GM12878 (cell line): Measurements from ENCODE around the gene NIPA2. TPM values are rescaled to one million over a fixed set of nuclear protein-coding genes. Genes with fewer than 3 reads are reported as not detected.

ENCODE experiments used
- ATF7 ChIP-seq: fragments of 450-650 bp; IDR thresholded peaks from 2 replicates; pipeline ENCODE4 v1.6.1; 2016; ENCODE audit warnings: low read depth, mild to moderate bottlenecking
- BCL11A ChIP-seq: IDR thresholded peaks from 2 replicates; pipeline ENCODE4 v1.6.1; 2011; ENCODE audit warnings: low read depth, low read length
- DPF2 ChIP-seq: fragments of 450-650 bp; IDR thresholded peaks from 2 replicates; pipeline ENCODE4 v1.6.1; 2017; ENCODE audit warnings: mild to moderate bottlenecking
- EZH2 ChIP-seq: IDR thresholded peaks from 2 replicates; pipeline ENCODE4 v1.6.1; 2012; ENCODE audit warnings: low read depth, mild to moderate bottlenecking, control low read depth, inconsistent platforms, low read length, borderline replicate concordance; ENCODE audit not compliant: control insufficient read depth
- IRF4 ChIP-seq: IDR thresholded peaks from 2 replicates; pipeline ENCODE4 v1.6.1; 2011; ENCODE audit warnings: low read depth, low read length
- JUNB ChIP-seq: IDR thresholded peaks from 2 replicates; pipeline ENCODE4 v1.6.1; 2016; ENCODE audit warnings: antibody characterized with exemption, mild to moderate bottlenecking
- KDM1A ChIP-seq: fragments of 200-600 bp; sonication (generic); IDR thresholded peaks from 2 replicates; pipeline ENCODE4 v1.6.1; 2016; ENCODE audit warnings: borderline replicate concordance
- NFIC ChIP-seq: IDR thresholded peaks from 2 replicates; pipeline ENCODE4 v1.6.1; 2012; ENCODE audit warnings: low read depth, mild to moderate bottlenecking, inconsistent platforms, low read length, moderate library complexity
- NR2C2 ChIP-seq: IDR thresholded peaks from 2 replicates; pipeline ENCODE4 v1.6.1; 2011; ENCODE audit warnings: borderline replicate concordance, low read depth; ENCODE audit not compliant: control insufficient read depth, insufficient read length
- NR2F1 ChIP-seq: fragments of 450-650 bp; conservative IDR thresholded peaks from 2 replicates; pipeline ENCODE4 v1.6.1; 2017; ENCODE audit warnings: mild to moderate bottlenecking
- NRF1 ChIP-seq: conservative IDR thresholded peaks from 2 replicates; pipeline ENCODE4 v1.6.1; 2011; ENCODE audit warnings: mild to moderate bottlenecking, low read depth, low read length, improper control_type of control experiment
- POLR2A ChIP-seq: IDR thresholded peaks from 2 replicates; pipeline ENCODE4 v1.6.1; 2011; ENCODE audit warnings: low read depth, mild to moderate bottlenecking, low read length
- RCOR1 ChIP-seq: conservative IDR thresholded peaks from 2 replicates; pipeline ENCODE4 v1.6.1; 2012; ENCODE audit warnings: low read depth, low read length, improper control_type of control experiment
- RELA ChIP-seq: fragments of 450-650 bp; IDR thresholded peaks from 2 replicates; pipeline ENCODE4 v1.8.0; 2014; ENCODE audit warnings: borderline replicate concordance; ENCODE audit not compliant: partially characterized antibody
- SIX5 ChIP-seq: IDR thresholded peaks from 2 replicates; pipeline ENCODE4 v1.6.1; 2011; ENCODE audit warnings: mild to moderate bottlenecking, low read depth, low read length, moderate library complexity; ENCODE audit not compliant: severe bottlenecking
- SMAD1 ChIP-seq: fragments of 450-650 bp; IDR thresholded peaks from 2 replicates; pipeline ENCODE4 v1.6.1; 2018; ENCODE audit warnings: mild to moderate bottlenecking, low read depth; ENCODE audit not compliant: partially characterized antibody
- TCF3 ChIP-seq: IDR thresholded peaks from 2 replicates; pipeline ENCODE4 v1.6.1; 2012; ENCODE audit warnings: low read depth, mild to moderate bottlenecking, low read length, borderline replicate concordance; ENCODE audit not compliant: insufficient read depth
- YY1 ChIP-seq: IDR thresholded peaks from 2 replicates; pipeline ENCODE4 v1.6.1; 2011; ENCODE audit warnings: low read depth, mild to moderate bottlenecking, low read length
- polyA plus RNA-seq, 11 experiments: library from polyadenylated mRNA; depleted of rRNA in 4 of 11; unstranded in 6 of 11; stranded (reverse) in 5 of 11; fragments of >200 nt; fragmentation: Nextera tagmentation in 4 of 11; fragmentation: Illumina TruSeq in 1 of 11; extraction: Ambion mirVana in 4 of 11; extraction: Trizol in 1 of 11; gene quantifications; 1 replicate in 1 of 11; 2 replicates in 10 of 11; pipeline versions ENCODE4 v1.2.1 to v1.2.3, GENCODE V29; 2011 to 2016; ENCODE audit warnings: inconsistent platforms in 2 of 11, missing spikeins in 2 of 11, low read depth in 1 of 11
- total RNA-seq, 4 experiments: library from RNA; depleted of rRNA in 3 of 4; stranded (reverse); fragments of >200 nt in 3 of 4; fragmentation: Illumina TruSeq in 1 of 4; extraction: Trizol in 1 of 4; gene quantifications; 2 replicates each; pipeline versions ENCODE4 v1.2.1 to v1.2.3, GENCODE V29; 2013 to 2021
- TF ChIP-seq, protein P1 (sequence below): fragments of 150-350 bp; IDR thresholded peaks from 2 replicates; pipeline ENCODE4 v1.6.1; 2016; ENCODE audit warnings: low read depth, low read length
- TF ChIP-seq, protein P2 (sequence below): fragments of 450-650 bp; IDR thresholded peaks from 2 replicates; pipeline ENCODE4 v1.6.1; 2017; ENCODE audit warnings: mild to moderate bottlenecking, moderate library complexity
- TF ChIP-seq, protein P3 (sequence below): fragments of 450-650 bp; IDR thresholded peaks from 2 replicates; pipeline ENCODE4 v1.6.1; 2014; ENCODE audit warnings: mild to moderate bottlenecking
- TF ChIP-seq, protein P4 (sequence below): IDR thresholded peaks from 2 replicates; pipeline ENCODE4 v1.6.1; 2012; ENCODE audit warnings: low read length, inconsistent platforms

Gene NIPA2
- total and polyA plus RNA-seq, 10 of the 15 experiments (the other 5 are each of a cell fraction or from before 2014, with no cell fraction given) = 24.4 to 159 (median 96.5) TPM

DNA sequence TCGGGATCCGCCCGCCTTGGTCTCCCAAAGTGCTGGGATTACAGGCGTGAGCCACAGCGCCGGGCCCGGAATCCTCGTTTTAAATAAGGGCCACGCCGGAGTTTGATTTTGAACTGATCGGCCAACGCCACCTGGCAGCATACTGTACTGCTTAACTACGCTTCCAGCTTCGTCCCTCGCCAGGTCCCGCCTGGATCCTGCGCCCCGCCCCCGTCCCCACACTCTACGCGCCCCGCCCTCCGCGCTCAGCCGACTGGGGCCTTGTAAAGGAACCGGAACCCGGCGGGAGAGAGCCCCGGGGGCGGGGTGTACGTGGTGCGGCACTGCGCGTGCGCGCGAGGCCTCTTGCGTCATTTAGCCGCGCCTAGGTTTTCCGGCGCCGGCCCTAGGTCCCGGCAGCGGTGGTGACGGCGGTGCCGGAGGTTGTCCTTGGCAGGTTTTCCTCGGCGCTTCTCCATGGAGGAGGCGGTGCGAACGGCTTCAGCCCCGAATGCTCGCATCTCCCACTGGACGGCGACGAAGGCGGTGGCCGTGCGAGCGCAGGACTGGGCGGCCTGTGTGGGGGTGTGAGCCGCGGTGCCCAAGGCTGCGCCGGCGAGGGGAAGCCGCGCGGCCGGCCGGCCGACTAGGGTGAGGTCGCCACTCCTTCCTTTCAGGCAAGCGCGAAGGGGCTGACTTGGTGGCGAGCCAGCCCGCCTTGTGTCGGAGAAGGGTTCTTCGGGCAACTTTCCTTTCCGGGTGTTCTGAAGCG is at the start of gene NIPA2 (continued):
- TF ChIP-seq, protein P1, sequence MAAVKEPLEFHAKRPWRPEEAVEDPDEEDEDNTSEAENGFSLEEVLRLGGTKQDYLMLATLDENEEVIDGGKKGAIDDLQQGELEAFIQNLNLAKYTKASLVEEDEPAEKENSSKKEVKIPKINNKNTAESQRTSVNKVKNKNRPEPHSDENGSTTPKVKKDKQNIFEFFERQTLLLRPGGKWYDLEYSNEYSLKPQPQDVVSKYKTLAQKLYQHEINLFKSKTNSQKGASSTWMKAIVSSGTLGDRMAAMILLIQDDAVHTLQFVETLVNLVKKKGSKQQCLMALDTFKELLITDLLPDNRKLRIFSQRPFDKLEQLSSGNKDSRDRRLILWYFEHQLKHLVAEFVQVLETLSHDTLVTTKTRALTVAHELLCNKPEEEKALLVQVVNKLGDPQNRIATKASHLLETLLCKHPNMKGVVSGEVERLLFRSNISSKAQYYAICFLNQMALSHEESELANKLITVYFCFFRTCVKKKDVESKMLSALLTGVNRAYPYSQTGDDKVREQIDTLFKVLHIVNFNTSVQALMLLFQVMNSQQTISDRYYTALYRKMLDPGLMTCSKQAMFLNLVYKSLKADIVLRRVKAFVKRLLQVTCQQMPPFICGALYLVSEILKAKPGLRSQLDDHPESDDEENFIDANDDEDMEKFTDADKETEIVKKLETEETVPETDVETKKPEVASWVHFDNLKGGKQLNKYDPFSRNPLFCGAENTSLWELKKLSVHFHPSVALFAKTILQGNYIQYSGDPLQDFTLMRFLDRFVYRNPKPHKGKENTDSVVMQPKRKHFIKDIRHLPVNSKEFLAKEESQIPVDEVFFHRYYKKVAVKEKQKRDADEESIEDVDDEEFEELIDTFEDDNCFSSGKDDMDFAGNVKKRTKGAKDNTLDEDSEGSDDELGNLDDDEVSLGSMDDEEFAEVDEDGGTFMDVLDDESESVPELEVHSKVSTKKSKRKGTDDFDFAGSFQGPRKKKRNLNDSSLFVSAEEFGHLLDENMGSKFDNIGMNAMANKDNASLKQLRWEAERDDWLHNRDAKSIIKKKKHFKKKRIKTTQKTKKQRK = no peak
- TF ChIP-seq SMAD1 (no peak), JUNB (no peak), POLR2A (peak; percentile 94), EZH2 (no peak), KDM1A (no peak), SIX5 (no peak), NR2C2 (no peak), NRF1 (peak; percentile 87), YY1 (peak; percentile 66), ATF7 (no peak), RELA (peak; percentile 20), DPF2 (peak; percentile 42; the same call in 1 of the 2 replicates), TCF3 (0 out of 2 replicates have a peak, but pooled peaks have one; percentile 10), NR2F1 (0 out of 2 replicates have a peak, but pooled peaks have one; percentile 15), NFIC (no peak), RCOR1 (no peak), BCL11A (no peak), IRF4 (no peak)
- TF ChIP-seq, protein P2, sequence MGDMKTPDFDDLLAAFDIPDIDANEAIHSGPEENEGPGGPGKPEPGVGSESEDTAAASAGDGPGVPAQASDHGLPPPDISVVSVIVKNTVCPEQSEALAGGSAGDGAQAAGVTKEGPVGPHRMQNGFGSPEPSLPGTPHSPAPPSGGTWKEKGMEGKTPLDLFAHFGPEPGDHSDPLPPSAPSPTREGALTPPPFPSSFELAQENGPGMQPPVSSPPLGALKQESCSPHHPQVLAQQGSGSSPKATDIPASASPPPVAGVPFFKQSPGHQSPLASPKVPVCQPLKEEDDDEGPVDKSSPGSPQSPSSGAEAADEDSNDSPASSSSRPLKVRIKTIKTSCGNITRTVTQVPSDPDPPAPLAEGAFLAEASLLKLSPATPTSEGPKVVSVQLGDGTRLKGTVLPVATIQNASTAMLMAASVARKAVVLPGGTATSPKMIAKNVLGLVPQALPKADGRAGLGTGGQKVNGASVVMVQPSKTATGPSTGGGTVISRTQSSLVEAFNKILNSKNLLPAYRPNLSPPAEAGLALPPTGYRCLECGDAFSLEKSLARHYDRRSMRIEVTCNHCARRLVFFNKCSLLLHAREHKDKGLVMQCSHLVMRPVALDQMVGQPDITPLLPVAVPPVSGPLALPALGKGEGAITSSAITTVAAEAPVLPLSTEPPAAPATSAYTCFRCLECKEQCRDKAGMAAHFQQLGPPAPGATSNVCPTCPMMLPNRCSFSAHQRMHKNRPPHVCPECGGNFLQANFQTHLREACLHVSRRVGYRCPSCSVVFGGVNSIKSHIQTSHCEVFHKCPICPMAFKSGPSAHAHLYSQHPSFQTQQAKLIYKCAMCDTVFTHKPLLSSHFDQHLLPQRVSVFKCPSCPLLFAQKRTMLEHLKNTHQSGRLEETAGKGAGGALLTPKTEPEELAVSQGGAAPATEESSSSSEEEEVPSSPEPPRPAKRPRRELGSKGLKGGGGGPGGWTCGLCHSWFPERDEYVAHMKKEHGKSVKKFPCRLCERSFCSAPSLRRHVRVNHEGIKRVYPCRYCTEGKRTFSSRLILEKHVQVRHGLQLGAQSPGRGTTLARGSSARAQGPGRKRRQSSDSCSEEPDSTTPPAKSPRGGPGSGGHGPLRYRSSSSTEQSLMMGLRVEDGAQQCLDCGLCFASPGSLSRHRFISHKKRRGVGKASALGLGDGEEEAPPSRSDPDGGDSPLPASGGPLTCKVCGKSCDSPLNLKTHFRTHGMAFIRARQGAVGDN = peak; percentile 48; the same call in 1 of the 2 replicates
- TF ChIP-seq, protein P3, sequence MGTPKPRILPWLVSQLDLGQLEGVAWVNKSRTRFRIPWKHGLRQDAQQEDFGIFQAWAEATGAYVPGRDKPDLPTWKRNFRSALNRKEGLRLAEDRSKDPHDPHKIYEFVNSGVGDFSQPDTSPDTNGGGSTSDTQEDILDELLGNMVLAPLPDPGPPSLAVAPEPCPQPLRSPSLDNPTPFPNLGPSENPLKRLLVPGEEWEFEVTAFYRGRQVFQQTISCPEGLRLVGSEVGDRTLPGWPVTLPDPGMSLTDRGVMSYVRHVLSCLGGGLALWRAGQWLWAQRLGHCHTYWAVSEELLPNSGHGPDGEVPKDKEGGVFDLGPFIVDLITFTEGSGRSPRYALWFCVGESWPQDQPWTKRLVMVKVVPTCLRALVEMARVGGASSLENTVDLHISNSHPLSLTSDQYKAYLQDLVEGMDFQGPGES = no peak
- TF ChIP-seq, protein P4, sequence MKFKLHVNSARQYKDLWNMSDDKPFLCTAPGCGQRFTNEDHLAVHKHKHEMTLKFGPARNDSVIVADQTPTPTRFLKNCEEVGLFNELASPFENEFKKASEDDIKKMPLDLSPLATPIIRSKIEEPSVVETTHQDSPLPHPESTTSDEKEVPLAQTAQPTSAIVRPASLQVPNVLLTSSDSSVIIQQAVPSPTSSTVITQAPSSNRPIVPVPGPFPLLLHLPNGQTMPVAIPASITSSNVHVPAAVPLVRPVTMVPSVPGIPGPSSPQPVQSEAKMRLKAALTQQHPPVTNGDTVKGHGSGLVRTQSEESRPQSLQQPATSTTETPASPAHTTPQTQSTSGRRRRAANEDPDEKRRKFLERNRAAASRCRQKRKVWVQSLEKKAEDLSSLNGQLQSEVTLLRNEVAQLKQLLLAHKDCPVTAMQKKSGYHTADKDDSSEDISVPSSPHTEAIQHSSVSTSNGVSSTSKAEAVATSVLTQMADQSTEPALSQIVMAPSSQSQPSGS = no peak
